H1 (cell line): ENCODE measurements around the gene ARHGEF4. TPM values are rescaled to one million over a fixed set of nuclear protein-coding genes. Genes with fewer than 3 reads are reported as not detected.

Source experiments
- CTCF ChIA-PET: fragments of 300-600 bp; sonication (Branson Sonifier 250); formaldehyde crosslinking; loops from one replicate; lab custom pipeline; 2021; ENCODE audit not compliant: partially characterized antibody; lab: Charles Lee
- POLR2A ChIA-PET: fragments of 300-600 bp; sonication (Branson Sonifier 250); formaldehyde crosslinking; loops from one replicate; lab custom pipeline; 2021; ENCODE audit warnings: inconsistent platforms; ENCODE audit not compliant: partially characterized antibody; lab: Charles Lee
- DNase-seq, 2 experiments: peaks; one replicate each; pipeline versions ENCODE4 v3.0.0 to v3.0.0-alpha.2; 2010 to 2022; ENCODE audit warnings: low spot score in 2 of 2, low read depth in 1 of 2, mixed read lengths in 1 of 2
- FAIRE-seq: peaks from 2 replicates; lab custom pipeline; 2011; peaks lifted over from hg19 to GRCh38; lab: Jason Lieb, UNC
- H2AFZ ChIP-seq: 2 replicates; pipeline ENCODE4 v1.8.1; 2012; ENCODE audit warnings: low read length, inconsistent platforms
- H2AK5ac ChIP-seq: 2 replicates; pipeline ENCODE4 v1.6.1; 2013; ENCODE audit warnings: low read depth, low read length
- H2BK120ac ChIP-seq: replicated peaks from 2 replicates; pipeline ENCODE3; 2013; ENCODE audit warnings: low read depth, low read length, inconsistent platforms
- H2BK12ac ChIP-seq: 2 replicates; pipeline ENCODE4 v1.6.1; 2013; ENCODE audit warnings: low read depth, low read length
- H2BK15ac ChIP-seq: 2 replicates; pipeline ENCODE4 v1.6.1; 2013; ENCODE audit warnings: low read length
- H2BK20ac ChIP-seq: 2 replicates; pipeline ENCODE4 v1.6.1; 2013; ENCODE audit warnings: low read length
- H2BK5ac ChIP-seq: 2 replicates; pipeline ENCODE4 v1.6.1; 2013; ENCODE audit warnings: low read depth, low read length
- H3K14ac ChIP-seq: 2 replicates; pipeline ENCODE4 v1.6.1; 2013; ENCODE audit warnings: inconsistent platforms; ENCODE audit not compliant: insufficient read length
- H3K18ac ChIP-seq: 2 replicates; pipeline ENCODE4 v1.6.1; 2013; ENCODE audit warnings: low read length; ENCODE audit errors: extremely low read depth
- H3K23ac ChIP-seq: 2 replicates; pipeline ENCODE4 v1.6.1; 2013; ENCODE audit warnings: inconsistent platforms; ENCODE audit not compliant: insufficient read length
- H3K23me2 ChIP-seq: 2 replicates; pipeline ENCODE4 v1.6.1; 2013; ENCODE audit warnings: low read depth, low read length
- H3K27ac ChIP-seq: 2 replicates; pipeline ENCODE4 v1.6.1; 2011; ENCODE audit warnings: low read depth, low read length, inconsistent platforms
- H3K27me3 ChIP-seq, 4 experiments: replicated peaks in 1 of 4; 1 replicate in 1 of 4; 2 replicates in 3 of 4; pipeline versions ENCODE4 v1.6.1 to v1.8.1; 2011 to 2013; ENCODE audit warnings: low read length in 3 of 4, mild to moderate bottlenecking in 3 of 4, inconsistent platforms in 2 of 4, mixed read lengths in 2 of 4, moderate library complexity in 1 of 4; ENCODE audit not compliant: control insufficient read depth in 3 of 4, insufficient read depth in 3 of 4; ENCODE audit errors: extremely low read depth in 1 of 4
- H3K36me3 ChIP-seq, 4 experiments: 2 replicates each; pipeline versions ENCODE4 v1.6.1 to v1.8.1; 2011 to 2013; ENCODE audit warnings: mild to moderate bottlenecking in 4 of 4, low read length in 3 of 4, moderate library complexity in 2 of 4, control low read depth in 1 of 4, inconsistent platforms in 1 of 4; ENCODE audit not compliant: insufficient read depth in 4 of 4, control insufficient read depth in 2 of 4
- H3K4ac ChIP-seq: replicated peaks from 2 replicates; pipeline ENCODE3; 2013; ENCODE audit warnings: low read length, low read depth, mixed read lengths, inconsistent platforms; ENCODE audit not compliant: insufficient read length
- H3K4me1 ChIP-seq, 4 experiments: replicated peaks in 1 of 4; 1 replicate in 1 of 4; 2 replicates in 3 of 4; pipeline versions ENCODE4 v1.6.1 to v1.8.1; 2011 to 2013; ENCODE audit warnings: low read length in 3 of 4, inconsistent platforms in 2 of 4, mixed read lengths in 1 of 4; ENCODE audit not compliant: insufficient read depth in 4 of 4, control insufficient read depth in 3 of 4
- H3K4me2 ChIP-seq, 2 experiments: 2 replicates each; pipeline versions ENCODE4 v1.6.1 to v1.8.1; 2011 to 2013; ENCODE audit warnings: low read depth in 2 of 2, low read length in 2 of 2, control low read depth in 1 of 2, inconsistent platforms in 1 of 2, mild to moderate bottlenecking in 1 of 2; ENCODE audit not compliant: insufficient read depth in 1 of 2
- H3K4me3 ChIP-seq, 4 experiments: fragments of 200-600, 300-600 bp in 1 of 4; sonication (generic), shearing (Covaris generic), sonication (Bioruptor Twin) in 1 of 4; 2 replicates each; pipeline versions ENCODE4 v1.5.1 to v1.8.1; 2011 to 2016; ENCODE audit warnings: low read length in 4 of 4, low read depth in 3 of 4, control low read depth in 2 of 4, inconsistent platforms in 2 of 4, mild to moderate bottlenecking in 2 of 4, mixed read lengths in 1 of 4, moderate library complexity in 1 of 4; ENCODE audit not compliant: insufficient read depth in 2 of 4; ENCODE audit errors: extremely low read depth in 1 of 4
- H3K56ac ChIP-seq: replicated peaks from 2 replicates; pipeline ENCODE3; 2013; ENCODE audit warnings: low read depth, mild to moderate bottlenecking, mixed read lengths, low read length, inconsistent platforms; ENCODE audit not compliant: insufficient read length
- H3K79me1 ChIP-seq: 2 replicates; pipeline ENCODE4 v1.6.1; 2013; ENCODE audit warnings: low read depth, low read length, control low read depth
- H3K79me2 ChIP-seq, 2 experiments: 2 replicates each; pipeline versions ENCODE4 v1.6.1 to v1.8.1; 2012 to 2013; ENCODE audit warnings: low read length in 2 of 2, mild to moderate bottlenecking in 2 of 2, inconsistent platforms in 1 of 2; ENCODE audit not compliant: insufficient read depth in 2 of 2, control insufficient read depth in 1 of 2
- H3K9ac ChIP-seq, 4 experiments: replicated peaks in 1 of 4; 1 replicate in 1 of 4; 2 replicates in 3 of 4; pipeline versions ENCODE4 v1.6.1 to v1.8.1; 2011 to 2013; ENCODE audit warnings: low read depth in 3 of 4, low read length in 3 of 4, control low read depth in 2 of 4, mild to moderate bottlenecking in 2 of 4, moderate library complexity in 2 of 4, inconsistent platforms in 1 of 4; ENCODE audit errors: extremely low read depth in 1 of 4
- H3K9me3 ChIP-seq, 2 experiments: 2 replicates each; pipeline versions ENCODE4 v1.6.1 to v1.8.1; 2012 to 2013; ENCODE audit warnings: mild to moderate bottlenecking in 2 of 2, moderate library complexity in 2 of 2, control low read depth in 1 of 2, inconsistent platforms in 1 of 2, low read depth in 1 of 2, low read length in 1 of 2, mixed read lengths in 1 of 2; ENCODE audit not compliant: insufficient read depth in 2 of 2
- H4K20me1 ChIP-seq, 2 experiments: replicated peaks in 1 of 2; 2 replicates each; pipeline versions ENCODE3 to v1.8.1; 2011 to 2013; ENCODE audit warnings: inconsistent platforms in 2 of 2, low read length in 2 of 2, mild to moderate bottlenecking in 1 of 2; ENCODE audit not compliant: insufficient read depth in 2 of 2, control insufficient read depth in 1 of 2
- H4K5ac ChIP-seq: 2 replicates; pipeline ENCODE4 v1.6.1; 2013; ENCODE audit warnings: low read length, low read depth, mixed read lengths, inconsistent platforms; ENCODE audit not compliant: insufficient read length
- H4K8ac ChIP-seq: 2 replicates; pipeline ENCODE4 v1.8.0; 2013; ENCODE audit warnings: mild to moderate bottlenecking, moderate library complexity, low read length, inconsistent platforms; ENCODE audit not compliant: insufficient read depth; ENCODE audit errors: extremely low read depth
- H4K91ac ChIP-seq: replicated peaks from 2 replicates; pipeline ENCODE3; 2013; ENCODE audit warnings: low read length, mixed read lengths, inconsistent platforms; ENCODE audit not compliant: insufficient read length
- BCL11A ChIP-seq, 2 experiments: IDR thresholded peaks; one replicate each; pipeline ENCODE4 v1.6.1; 2011; ENCODE audit warnings: low read depth in 2 of 2, low read length in 2 of 2, mild to moderate bottlenecking in 2 of 2
- KDM1A ChIP-seq: fragments of 200-600, 300-600 bp; sonication (generic); IDR thresholded peaks from 2 replicates; pipeline ENCODE4 v1.7.1; 2016; ENCODE audit warnings: mild to moderate bottlenecking, low read length, borderline replicate concordance
- WGBS, 2 experiments: shearing (Covaris generic) in 1 of 2; methylation state at CpG; one replicate each; pipeline versions ENCODE4 v1.1.6 to v1.1.7; 2013 to 2015; ENCODE audit warnings: low lambda C conversion rate in 2 of 2, mixed read lengths in 2 of 2, inconsistent platforms in 1 of 2, low coverage in 1 of 2, missing lambda C conversion rate in 1 of 2; ENCODE audit not compliant: insufficient replicate concordance in 2 of 2, insufficient coverage in 1 of 2, insufficient read length in 1 of 2; ENCODE audit errors: extremely low coverage in 1 of 2, missing lambda C conversion rate in 1 of 2; 5-methylcytosine and 5-hydroxymethylcytosine counted together
- polyA plus RNA-seq, 7 experiments: library from polyadenylated mRNA; depleted of rRNA in 3 of 7; stranded (reverse) in 5 of 7; unstranded in 2 of 7; fragments of >200 nt in 5 of 7; fragments of 200-250 nt in 2 of 7; gene quantifications; 1 replicate in 5 of 7; 2 replicates in 1 of 7; 4 replicates in 1 of 7; pipeline versions ENCODE4 v1.2.1 to v1.2.3, GENCODE V29; 2011 to 2013; ENCODE audit warnings: missing spikeins in 2 of 7, mixed read lengths in 2 of 7
- total RNA-seq: library from RNA; stranded (reverse); fragmentation: NEBNext Ultra II Directional; extraction: Animal tissue kit (Norgen Biotek cat#: 25700); gene quantifications from 2 replicates; pipeline ENCODE4 v1.2.1, GENCODE V29; 2021

ARHGEF4 gene
- total and polyA plus RNA-seq, 2 of the 8 experiments (the other 6 are each of a cell fraction or from before 2014, with no cell fraction given) = 10.6 to 14.6 TPM

- H4K5ac ChIP-seq = no peak overlapping the region
- no peaks in the 10 kb centered on the region for H4K20me1 ChIP-seq
- no peaks in the 10 kb centered on the region for H3K9me3 ChIP-seq
- H3K27me3 ChIP-seq = no peaks in the 10 kb centered on the region
- H3K4ac ChIP-seq = no peak overlapping the region
- H4K8ac ChIP-seq = no peak overlapping the region
- H3K4me2 ChIP-seq = no peak overlapping the region
- H3K27ac ChIP-seq = no peak overlapping the region
- 91% methylated on average over 5 of the region's 5 CpGs; no CpG with 5 or more reads in 1 of the 2 experiments for WGBS, 2 experiments
- H2BK120ac ChIP-seq = peak overlapping the region; percentile 37
- no peaks in the 10 kb centered on the region for H3K79me2 ChIP-seq
- no peaks in the 10 kb centered on the region for H3K79me1 ChIP-seq
- TF ChIP-seq KDM1A (peak; percentile 81; the same call in 1 of the 2 replicates), BCL11A (IDR thresholded peaks at IDR 0.05; ENCODE audit: low read depth in 2 of 2, low read length in 2 of 2) (no peak)
- no peak overlapping the region for H3K56ac ChIP-seq
- no peak for FAIRE-seq
- ChIA-PET CTCF (interaction anchor here (0.6 to 6.0 kb wide), 7 partner anchors 15 to 102 kb away, joined by 3 to 58 read pairs (median 8); no protein-coding TSS in a partner anchor), POLR2A (no interaction called here)
- H2AFZ ChIP-seq = 0 out of 2 replicates have a peak overlapping the region, but pooled peaks have one; percentile 96
- H2BK15ac ChIP-seq = no peak overlapping the region
- H3K9ac ChIP-seq = no peak overlapping the region
- DNase-seq = peak in 1 of 2 experiments; percentile 39
- no peak overlapping the region for H2BK20ac ChIP-seq
- no peak overlapping the region for H3K14ac ChIP-seq
- no peak overlapping the region for H2BK12ac ChIP-seq
- H2BK5ac ChIP-seq = peak overlapping the region; percentile 91; the same call in 1 of the 2 replicates
- H3K23me2 ChIP-seq = no peaks in the 10 kb centered on the region; the same call in 1 of the 2 replicates
- H3K4me1 ChIP-seq = peaks cover 0 to 18% (median 12%) of the 10 kb centered on the region in 4 experiments; a peak in 6 of 7 replicates
- peak overlapping the region; percentile 10 for H4K91ac ChIP-seq
- no peak overlapping the region for H3K4me3 ChIP-seq
- no peak overlapping the region for H2AK5ac ChIP-seq
- no peaks in the 10 kb centered on the region for H3K36me3 ChIP-seq
- no peak overlapping the region; the same call in 1 of the 2 replicates for H3K18ac ChIP-seq
- H3K23ac ChIP-seq = no peak overlapping the region
These were observed 17.9 kb upstream of the ARHGEF4 start for GRCh38 chr2:130818809-130819208.
